ENCODE data around the gene RFNG. TPM values are rescaled to one million over a fixed set of nuclear protein-coding genes. Genes with fewer than 3 reads are reported as not detected.

The RFNG gene
- total and polyA plus RNA-seq, 2 of the 13 experiments (the other 11 are each of a cell fraction or from before 2014, with no cell fraction given) = 61.4 to 64.0 TPM

DNA sequence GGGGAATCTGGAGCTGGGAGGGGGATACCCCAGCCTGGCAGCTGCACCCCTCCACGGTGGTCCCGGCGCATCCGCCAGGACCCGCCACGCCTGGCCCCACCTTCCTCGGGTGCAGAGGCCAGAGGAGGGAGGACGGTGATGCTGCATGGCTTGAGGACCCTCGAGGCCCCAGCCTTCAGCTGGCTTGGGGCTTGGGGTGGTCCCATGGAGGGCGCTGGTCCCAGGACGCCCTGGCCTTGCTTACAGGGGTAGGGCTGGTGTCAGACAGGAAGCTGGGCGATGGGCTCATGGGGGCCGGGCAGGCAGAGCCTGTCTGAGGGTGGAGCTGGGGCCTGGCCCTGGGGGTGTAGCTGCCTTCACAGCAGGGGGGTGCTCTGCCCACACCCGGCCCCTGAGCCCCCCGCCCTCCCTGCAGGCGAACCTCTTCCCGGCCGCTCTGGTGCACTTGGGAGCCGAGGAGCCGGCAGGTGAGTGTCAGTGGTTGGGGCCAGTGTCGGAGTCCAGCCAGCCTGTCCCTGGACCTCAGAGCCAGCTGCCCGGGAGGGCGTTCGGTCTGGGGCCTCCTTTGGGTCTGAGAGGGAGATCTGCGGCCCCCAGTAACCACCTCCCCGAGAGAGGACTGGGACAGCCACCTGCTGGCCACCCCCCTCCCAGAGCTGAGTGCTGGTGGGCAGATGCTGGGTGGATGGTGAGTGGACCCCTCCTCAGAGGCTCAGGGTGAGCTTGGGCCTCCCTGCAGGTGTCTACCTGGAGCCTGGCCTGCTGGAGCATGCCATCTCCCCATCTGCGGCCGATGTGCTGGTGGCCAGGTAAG is 35.3 kb downstream of the RFNG start:
- Histone ChIP-seq H3K9ac (ENCODE audit: insufficient read depth, low read depth, low read length) (peak overlapping the region; percentile 26; the same call in 1 of the 2 replicates), H3K36me3 (replicated peaks in 1 of 2; ENCODE audit: control insufficient read depth in 1 of 2, insufficient read depth in 2 of 2, low read length in 2 of 2) (peaks cover 24 to 31% of the 10 kb centered on the region in 2 experiments), H3K4me3 (replicated peaks in 1 of 3; ENCODE audit: insufficient read depth in 1 of 3, low read depth in 2 of 3, low read length in 3 of 3) (no peak overlapping the region), H3K4me1 (ENCODE audit: insufficient read depth, low read length) (peaks cover 99% of the 10 kb centered on the region), H2AFZ (ENCODE audit: low read length) (no peak overlapping the region), H3K9me3 (ENCODE audit: low read length) (no peaks in the 10 kb centered on the region), H3K27me3 (ENCODE audit: control insufficient read depth in 1 of 2, insufficient read depth in 2 of 2, low read length in 2 of 2) (no peaks in the 10 kb centered on the region), H4K20me1 (ENCODE audit: insufficient read depth, low read length) (no peaks in the 10 kb centered on the region; the same call in 1 of the 2 replicates), H3K4me2 (ENCODE audit: low read depth, low read length) (no peak overlapping the region), H3K27ac (ENCODE audit: extremely low read length, insufficient read depth, low read length) (peak overlapping the region; percentile 68), H3K79me2 (ENCODE audit: insufficient read depth, low read length) (peaks cover 13% of the 10 kb centered on the region)
- DNase-seq (ENCODE audit: low spot score) (no peak), ATAC-seq (no peak), FAIRE-seq (no peak)
- CTCF ChIA-PET (ENCODE audit: low intra/inter-chr PET ratio, low total read pairs) = interaction anchor here (0.6 kb wide), 1 partner anchor 1355 kb away, joined by 3 read pairs; no protein-coding TSS in a partner anchor
- no TSS peak for BruUV-seq (replicated peaks)
- intact Hi-C loops (cut with micrococcal nuclease; ENCODE audit: unreplicated experiment) (no loop called here), in situ Hi-C loops (cut with HindIII; ENCODE audit: extremely low pct_ligation_motif_present, low pct_unique_long_range_greater_than_20kb) (no loop called here)
- WGBS (ENCODE audit: low lambda C conversion rate) = 87% methylated on average over 17 of the region's 28 CpGs
- POLR2A ChIA-PET = interaction anchor here (1.1 to 14.1 kb wide), 9 partner anchors 18 to 106 kb away, joined by 3 to 470 read pairs (median 6); partner anchors contain the start of genes DCXR and NOTUM
- TF ChIP-seq TEAD2 (CRISPR knock-in tag; IDR thresholded peaks at IDR 0.05) (0 out of 2 replicates have a peak, but pooled peaks have one; percentile 15), XBP1 (CRISPR knock-in tag; IDR thresholded peaks at IDR 0.05) (no peak), CEBPG (CRISPR knock-in tag; IDR thresholded peaks at IDR 0.05) (no peak), ZC3H4 (CRISPR knock-in tag; IDR thresholded peaks at IDR 0.05; ENCODE audit: borderline replicate concordance) (peak; percentile 26; the same call in 1 of the 2 replicates), ARNT (IDR thresholded peaks at IDR 0.05) (no peak), NR2F6 (IDR thresholded peaks at IDR 0.05) (no peak), NR2F6 (CRISPR knock-in tag; IDR thresholded peaks at IDR 0.05) (no peak), PCBP2 (optimal IDR thresholded peaks at IDR 0.05; ENCODE audit: low read depth, low read length, poor library complexity, severe bottlenecking) (no peak), SYNCRIP (IDR thresholded peaks at IDR 0.05; ENCODE audit: insufficient read depth, low read depth, low read length) (no peak), ZNF382 (CRISPR knock-in tag; IDR thresholded peaks at IDR 0.05; ENCODE audit: borderline replicate concordance) (no peak), CCDC6 (CRISPR knock-in tag; IDR thresholded peaks at IDR 0.05) (no peak), ZNF841 (CRISPR knock-in tag; IDR thresholded peaks at IDR 0.05; ENCODE audit: borderline replicate concordance) (no peak)
- TF ChIP-seq, protein P1, sequence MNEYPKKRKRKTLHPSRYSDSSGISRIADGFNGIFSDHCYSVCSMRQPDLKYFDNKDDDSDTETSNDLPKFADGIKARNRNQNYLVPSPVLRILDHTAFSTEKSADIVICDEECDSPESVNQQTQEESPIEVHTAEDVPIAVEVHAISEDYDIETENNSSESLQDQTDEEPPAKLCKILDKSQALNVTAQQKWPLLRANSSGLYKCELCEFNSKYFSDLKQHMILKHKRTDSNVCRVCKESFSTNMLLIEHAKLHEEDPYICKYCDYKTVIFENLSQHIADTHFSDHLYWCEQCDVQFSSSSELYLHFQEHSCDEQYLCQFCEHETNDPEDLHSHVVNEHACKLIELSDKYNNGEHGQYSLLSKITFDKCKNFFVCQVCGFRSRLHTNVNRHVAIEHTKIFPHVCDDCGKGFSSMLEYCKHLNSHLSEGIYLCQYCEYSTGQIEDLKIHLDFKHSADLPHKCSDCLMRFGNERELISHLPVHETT (CRISPR knock-in tag; conservative IDR thresholded peaks at IDR 0.05) = no peak
- TF ChIP-seq, protein P2, sequence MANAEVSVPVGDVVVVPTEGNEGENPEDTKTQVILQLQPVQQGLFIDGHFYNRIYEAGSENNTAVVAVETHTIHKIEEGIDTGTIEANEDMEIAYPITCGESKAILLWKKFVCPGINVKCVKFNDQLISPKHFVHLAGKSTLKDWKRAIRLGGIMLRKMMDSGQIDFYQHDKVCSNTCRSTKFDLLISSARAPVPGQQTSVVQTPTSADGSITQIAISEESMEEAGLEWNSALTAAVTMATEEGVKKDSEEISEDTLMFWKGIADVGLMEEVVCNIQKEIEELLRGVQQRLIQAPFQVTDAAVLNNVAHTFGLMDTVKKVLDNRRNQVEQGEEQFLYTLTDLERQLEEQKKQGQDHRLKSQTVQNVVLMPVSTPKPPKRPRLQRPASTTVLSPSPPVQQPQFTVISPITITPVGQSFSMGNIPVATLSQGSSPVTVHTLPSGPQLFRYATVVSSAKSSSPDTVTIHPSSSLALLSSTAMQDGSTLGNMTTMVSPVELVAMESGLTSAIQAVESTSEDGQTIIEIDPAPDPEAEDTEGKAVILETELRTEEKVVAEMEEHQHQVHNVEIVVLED (CRISPR knock-in tag; IDR thresholded peaks at IDR 0.05; ENCODE audit: borderline replicate concordance) = no peak
- TF ChIP-seq, protein P3, sequence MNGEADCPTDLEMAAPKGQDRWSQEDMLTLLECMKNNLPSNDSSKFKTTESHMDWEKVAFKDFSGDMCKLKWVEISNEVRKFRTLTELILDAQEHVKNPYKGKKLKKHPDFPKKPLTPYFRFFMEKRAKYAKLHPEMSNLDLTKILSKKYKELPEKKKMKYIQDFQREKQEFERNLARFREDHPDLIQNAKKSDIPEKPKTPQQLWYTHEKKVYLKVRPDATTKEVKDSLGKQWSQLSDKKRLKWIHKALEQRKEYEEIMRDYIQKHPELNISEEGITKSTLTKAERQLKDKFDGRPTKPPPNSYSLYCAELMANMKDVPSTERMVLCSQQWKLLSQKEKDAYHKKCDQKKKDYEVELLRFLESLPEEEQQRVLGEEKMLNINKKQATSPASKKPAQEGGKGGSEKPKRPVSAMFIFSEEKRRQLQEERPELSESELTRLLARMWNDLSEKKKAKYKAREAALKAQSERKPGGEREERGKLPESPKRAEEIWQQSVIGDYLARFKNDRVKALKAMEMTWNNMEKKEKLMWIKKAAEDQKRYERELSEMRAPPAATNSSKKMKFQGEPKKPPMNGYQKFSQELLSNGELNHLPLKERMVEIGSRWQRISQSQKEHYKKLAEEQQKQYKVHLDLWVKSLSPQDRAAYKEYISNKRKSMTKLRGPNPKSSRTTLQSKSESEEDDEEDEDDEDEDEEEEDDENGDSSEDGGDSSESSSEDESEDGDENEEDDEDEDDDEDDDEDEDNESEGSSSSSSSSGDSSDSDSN (CRISPR knock-in tag; IDR thresholded peaks at IDR 0.05) = no peak
